ENCODE data around the gene PCP2.

PCP2 gene

DNA sequence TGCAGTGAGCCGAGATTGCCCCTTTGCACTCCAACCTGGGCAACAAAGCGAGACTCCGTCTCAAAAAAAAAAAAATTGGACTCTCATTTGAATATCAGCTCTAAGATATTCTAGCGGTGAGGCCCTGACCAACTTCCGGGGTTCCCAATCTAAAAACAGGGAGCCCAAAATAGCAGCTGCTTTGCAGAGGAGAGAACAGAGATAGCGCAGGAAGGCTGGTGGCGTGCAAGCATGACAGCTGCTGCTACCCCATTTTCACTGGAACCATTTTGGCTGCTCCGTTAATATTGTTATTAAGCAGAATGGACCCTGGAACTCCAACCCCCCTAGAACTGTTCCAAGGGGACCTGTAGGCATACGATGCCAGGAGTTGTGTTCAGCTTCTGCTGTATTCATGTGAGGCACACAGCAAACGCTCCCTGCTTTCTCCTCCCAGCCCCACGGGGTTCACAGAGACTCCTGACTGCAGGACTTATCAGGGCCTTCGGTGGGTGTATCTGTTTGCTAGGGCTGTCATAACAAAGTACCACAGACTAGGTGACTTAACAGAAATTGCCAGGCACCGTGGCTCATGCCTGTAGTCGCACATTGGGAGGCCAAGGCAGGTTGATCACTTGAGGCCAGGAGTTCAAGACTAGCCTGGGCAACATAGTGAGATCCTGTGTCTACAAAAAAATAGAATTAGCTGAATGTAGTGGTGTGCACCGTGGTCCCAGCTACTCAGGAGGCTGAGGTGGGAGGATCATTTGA lies 14.9 kb upstream of the PCP2 start:
- TF ChIP-seq GATA2 (IDR thresholded peaks at IDR 0.05; ENCODE audit: low read depth, low read length) (no peak), GATA3 (IDR thresholded peaks at IDR 0.05; ENCODE audit: low read depth, low read length) (no peak)

DNA sequence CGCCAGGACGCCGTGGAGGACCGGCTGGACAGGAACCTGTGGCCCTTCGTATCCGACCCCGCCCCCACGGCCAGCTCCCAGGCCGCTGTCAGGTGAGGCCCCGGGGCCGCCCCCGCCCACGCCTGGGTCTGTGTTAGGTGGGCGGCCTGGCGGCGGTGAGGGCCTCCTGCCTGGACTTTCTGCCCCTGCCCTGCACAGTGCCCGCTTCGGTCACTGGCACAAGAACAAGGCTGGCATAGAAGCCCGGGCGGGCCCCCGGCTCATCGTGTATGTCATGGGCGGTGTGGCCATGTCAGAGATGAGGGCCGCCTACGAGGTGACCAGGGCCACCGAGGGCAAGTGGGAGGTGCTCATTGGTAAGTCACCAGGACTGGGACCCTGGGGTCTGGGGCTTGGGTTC lies 13.6 kb upstream of the PCP2 start:
- TF ChIP-seq GATA2 (IDR thresholded peaks at IDR 0.05; ENCODE audit: low read depth, low read length) (no peak), GATA3 (IDR thresholded peaks at IDR 0.05; ENCODE audit: low read depth, low read length) (no peak)

DNA sequence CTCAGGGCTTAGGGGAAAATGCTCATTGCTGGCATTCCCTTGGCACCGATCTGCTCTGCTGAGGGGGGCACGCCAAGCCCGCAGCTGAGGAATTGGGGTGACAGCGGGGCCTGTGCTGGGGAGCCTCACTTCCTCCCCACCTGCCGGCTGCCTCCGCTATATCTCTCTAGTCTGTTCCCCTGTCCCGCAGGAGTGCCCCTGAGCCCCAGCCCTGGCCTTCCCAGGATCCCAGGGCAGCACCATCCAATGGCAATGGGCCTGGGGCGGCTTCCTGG lies 12.8 kb upstream of the PCP2 start:
- TF ChIP-seq GATA2 (IDR thresholded peaks at IDR 0.05; ENCODE audit: low read depth, low read length) (no peak), GATA3 (IDR thresholded peaks at IDR 0.05; ENCODE audit: low read depth, low read length) (no peak)

DNA sequence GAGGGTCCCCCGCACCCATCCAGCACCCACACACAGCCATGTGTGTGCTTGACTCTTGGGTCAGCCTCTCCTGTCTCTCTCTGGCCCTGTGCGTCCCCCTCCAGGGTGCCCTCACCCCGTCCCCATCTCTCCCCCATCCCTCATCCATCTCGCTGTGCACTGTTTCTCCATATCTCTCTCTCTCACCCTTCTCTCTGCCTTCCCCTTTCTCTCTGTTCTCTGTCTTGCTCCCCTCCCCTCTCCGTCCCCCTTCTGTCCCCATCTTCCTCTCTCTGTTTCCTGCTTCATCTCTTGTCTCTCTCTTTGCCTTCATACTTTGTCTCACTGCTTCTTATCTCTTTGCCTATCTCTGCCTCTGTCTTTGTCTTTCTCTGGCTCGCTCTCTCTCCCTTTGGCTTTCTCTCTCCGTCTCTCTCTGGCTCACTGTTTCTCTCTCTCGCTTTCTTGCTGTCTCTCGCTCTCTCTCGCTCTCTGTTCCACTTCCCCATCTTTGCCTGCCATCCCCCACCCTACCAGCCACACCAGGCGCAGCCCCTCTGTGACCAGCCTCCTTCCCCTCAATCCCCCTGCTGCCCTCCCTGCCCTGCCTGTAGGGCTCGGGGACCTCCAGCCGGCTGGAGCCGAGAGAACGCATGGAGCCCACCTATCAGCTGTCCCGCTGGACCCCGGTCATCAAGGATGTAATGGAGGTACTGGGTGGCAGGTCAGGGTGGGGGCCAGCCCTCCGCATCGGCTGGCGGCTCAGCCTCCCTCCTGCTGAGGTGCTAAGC lies 12.3 kb upstream of the PCP2 start:
- TF ChIP-seq GATA2 (IDR thresholded peaks at IDR 0.05; ENCODE audit: low read depth, low read length) = no peak

DNA sequence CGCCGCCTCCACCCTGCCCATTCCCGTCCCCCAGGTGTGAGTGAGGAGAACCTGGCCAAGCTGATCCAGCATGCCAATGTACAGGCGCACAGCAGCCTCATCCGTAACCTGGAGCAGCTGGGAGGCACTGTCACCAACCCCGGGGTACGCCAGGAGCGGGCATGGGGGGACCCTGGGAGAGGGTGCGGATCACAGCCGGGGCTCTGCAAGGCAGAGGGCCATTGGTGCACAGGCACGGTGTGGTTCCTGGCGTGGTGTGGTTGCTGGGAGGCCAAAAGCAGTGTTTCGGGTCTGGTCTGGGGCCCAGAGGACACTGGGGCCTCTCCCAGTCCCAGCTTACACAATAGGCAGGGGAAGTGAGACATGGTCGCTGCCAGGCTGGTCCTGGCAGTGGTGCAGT lies 11.6 kb upstream of the PCP2 start:
- TF ChIP-seq GATA2 (IDR thresholded peaks at IDR 0.05; ENCODE audit: low read depth, low read length) (no peak), GATA3 (IDR thresholded peaks at IDR 0.05; ENCODE audit: low read depth, low read length) (no peak)

DNA sequence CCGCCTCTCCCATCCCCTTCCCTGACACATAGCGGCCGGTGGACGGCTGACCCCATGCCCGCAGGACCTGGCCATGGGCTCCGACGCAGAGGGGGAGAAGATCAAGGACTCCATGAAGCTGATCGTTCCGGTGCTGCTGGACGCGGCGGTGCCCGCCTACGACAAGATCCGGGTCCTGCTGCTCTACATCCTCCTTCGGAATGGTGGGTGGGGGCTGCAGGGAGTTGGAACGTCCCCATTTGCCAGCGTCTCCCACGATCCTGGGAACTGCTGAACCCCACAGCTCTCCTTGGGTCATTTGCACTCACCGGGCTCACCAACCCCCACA lies 11.0 kb upstream of the PCP2 start:
- TF ChIP-seq GATA3 (IDR thresholded peaks at IDR 0.05; ENCODE audit: low read depth, low read length) (no peak), GATA2 (IDR thresholded peaks at IDR 0.05; ENCODE audit: low read depth, low read length) (no peak)

DNA sequence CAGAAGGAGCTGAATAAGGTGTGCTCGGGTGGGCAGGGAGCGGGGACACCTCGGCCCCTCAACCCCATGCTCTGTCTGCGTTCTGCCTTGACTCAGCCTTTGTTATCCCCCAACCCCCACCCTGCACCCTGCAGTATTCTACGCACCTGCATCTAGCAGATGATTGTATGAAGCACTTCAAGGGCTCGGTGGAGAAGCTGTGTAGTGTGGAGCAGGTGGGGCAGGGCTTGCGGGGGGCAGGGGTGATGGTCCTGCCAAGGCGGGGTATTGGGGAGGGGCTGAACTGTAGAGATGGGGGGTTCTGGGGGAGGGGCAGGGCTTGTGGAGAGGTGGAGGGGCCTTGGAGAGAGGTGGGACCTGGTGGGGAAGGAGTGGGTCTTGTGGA lies 9.5 kb upstream of the PCP2 start:
- TF ChIP-seq GATA3 (IDR thresholded peaks at IDR 0.05; ENCODE audit: low read depth, low read length) = no peak
- TF ChIP-seq GATA2 (IDR thresholded peaks at IDR 0.05; ENCODE audit: low read depth, low read length) = no peak

DNA sequence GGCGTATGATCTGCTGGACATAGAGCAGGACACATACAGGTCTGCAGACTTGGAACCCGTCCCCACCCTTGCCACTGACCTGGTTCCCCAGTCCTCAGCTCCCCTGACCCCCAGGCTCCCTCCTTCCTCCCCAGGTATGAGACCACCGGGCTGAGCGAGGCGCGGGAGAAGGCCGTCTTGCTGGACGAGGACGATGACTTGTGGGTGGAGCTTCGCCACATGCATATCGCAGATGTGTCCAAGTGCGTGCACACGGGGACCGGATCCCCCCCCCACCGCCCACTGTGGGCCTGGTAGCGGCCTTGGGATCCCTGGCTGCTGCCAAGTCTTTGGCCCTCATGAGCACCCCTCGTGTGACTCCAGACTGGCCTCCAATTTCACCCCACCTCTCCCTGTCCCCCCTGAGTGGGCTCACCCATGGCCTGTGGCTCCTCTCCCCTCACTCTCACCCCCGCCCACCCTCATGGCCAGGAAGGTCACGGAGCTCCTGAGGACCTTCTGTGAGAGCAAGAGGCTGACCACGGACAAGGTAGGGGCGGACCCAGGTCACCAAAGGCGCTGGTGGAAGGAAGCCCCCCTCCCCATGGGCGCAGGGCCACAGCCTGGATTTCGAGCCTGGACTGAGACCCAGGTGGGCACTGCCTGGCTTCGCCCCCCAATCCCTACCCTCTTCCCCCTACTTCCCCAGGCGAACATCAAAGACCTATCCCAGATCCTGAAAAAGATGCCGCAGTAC lies 8.9 kb upstream of the PCP2 start:
- TF ChIP-seq GATA2 (IDR thresholded peaks at IDR 0.05; ENCODE audit: low read depth, low read length) = no peak

DNA sequence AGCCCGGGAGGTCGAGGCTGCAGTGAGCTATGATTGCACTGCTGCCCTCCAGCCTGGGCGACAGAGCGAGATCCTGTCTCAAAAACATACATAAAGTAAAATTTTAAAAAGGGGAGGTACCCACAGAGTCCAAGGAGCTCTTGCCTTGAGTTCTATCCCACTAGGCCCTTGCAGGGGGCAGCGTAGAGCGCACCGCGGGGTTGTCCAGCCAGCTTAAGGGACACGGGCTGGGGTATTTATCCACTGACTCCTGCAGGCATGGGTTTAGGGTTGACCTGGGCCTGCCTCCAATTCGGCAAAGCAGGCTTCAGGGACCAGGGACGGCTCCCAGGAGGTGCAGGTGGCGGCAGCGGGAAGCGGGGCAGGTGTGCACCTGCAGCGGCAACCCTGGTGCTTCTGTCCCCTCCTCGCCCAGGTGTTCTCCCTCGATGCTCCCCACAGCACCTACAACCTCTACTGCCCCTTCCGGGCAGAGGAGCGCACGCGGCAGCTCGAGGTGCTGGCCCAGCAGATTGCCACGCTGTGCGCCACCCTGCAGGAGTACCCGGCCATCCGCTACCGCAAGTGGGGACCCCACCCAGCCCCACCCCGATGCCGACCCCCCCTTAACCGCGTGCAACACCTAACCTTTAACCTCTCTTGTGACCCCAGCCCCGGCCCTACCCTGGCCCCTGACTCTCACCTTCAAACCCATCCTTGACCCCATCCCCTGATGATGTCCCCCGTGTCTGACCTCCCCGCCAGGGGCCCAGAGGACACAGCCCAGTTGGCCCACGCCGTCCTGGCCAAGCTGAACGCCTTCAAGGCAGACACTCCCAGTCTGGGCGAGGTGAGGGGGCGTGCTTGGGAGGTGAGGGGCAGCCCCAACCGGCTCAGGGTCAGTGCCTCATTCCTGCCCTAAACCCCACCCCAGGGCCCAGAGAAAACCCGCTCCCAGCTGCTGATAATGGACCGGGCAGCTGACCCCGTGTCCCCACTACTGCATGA lies 8.1 kb upstream of the PCP2 start:
- TF ChIP-seq GATA2 (IDR thresholded peaks at IDR 0.05; ENCODE audit: low read depth, low read length) = no peak
- TF ChIP-seq GATA3 (IDR thresholded peaks at IDR 0.05; ENCODE audit: low read depth, low read length) = no peak

DNA sequence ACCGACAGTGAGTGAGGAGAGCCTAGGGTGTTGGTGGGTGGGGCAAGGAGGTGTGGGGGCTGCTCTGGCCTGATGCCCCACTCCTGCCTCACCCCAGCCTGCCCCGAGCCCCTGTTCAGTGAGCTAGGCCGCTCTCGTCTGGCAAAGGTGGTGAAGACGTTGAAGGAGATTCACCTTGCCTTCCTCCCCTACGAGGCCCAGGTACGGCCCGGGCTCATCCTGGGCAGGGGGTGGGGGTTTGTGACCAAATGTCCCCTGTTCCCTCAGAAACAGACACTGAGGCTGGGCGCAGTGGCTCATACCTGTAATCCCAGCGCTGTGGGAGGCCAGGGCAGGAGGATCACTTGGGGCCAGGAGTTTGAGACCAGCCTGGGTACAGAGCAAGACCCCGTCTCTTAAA lies 7.3 kb upstream of the PCP2 start:
- TF ChIP-seq GATA3 (IDR thresholded peaks at IDR 0.05; ENCODE audit: low read depth, low read length) (no peak), GATA2 (IDR thresholded peaks at IDR 0.05; ENCODE audit: low read depth, low read length) (no peak)

DNA sequence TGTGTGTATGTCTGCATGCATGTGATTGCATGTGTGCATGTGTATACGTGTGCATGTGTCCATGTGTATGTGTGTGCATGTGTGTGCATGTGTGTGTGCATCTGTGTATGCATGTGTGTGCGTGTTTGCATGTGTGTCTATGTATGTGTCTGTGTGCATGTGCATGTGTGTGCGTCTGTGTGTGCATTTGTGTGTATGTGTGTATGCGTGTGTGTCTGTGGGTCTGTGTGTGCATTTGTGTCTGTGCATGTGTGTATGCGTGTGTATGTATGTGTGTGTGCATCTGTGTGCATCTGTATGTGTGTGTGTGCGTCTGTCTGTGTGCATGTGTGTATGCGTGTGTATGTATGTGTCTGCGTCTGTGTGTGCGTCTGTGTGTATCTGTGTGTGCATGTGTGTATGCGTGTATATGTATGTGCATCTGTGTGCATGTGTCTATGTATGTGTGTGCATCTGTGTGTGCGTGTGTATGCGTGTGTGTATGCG lies 6.4 kb upstream of the PCP2 start:
- TF ChIP-seq GATA3 (IDR thresholded peaks at IDR 0.05; ENCODE audit: low read depth, low read length) = no peak
- TF ChIP-seq GATA2 (IDR thresholded peaks at IDR 0.05; ENCODE audit: low read depth, low read length) = no peak

DNA sequence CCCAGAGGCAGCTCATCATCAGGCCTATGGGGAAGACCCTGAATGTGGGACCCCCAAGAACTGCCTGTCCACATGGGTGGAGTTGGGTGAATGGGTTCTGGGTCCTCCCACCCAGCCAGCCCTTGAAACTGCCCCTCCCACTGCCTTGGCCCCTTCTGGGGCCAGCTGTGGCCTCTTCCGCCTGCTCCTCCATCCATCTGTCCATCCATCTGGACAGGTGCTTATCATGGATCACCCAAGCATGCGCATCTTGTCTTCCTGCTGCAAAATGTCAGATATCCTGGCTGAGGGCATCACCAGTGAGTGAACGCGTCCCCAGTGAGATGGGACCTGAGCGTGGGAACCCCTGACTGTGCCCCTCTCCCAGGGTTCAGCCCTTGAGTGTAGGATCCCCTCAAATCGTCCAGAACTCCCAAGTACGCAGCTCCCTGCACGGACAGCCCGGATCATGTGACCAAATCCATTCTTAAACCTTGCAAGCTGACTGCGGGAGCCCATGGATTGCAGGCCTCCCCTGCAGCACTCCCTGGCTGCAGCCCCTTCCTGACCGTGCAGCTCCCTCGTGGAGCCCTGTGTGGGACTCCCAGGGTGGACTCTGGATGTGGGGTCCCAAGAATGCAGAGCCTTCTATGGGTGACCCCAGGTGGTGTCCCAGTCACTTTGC lies 5.4 kb upstream of the PCP2 start:
- no peak for TF ChIP-seq GATA2 (IDR thresholded peaks at IDR 0.05; ENCODE audit: low read depth, low read length)
- no peak for TF ChIP-seq GATA3 (IDR thresholded peaks at IDR 0.05; ENCODE audit: low read depth, low read length)
